Activated CD8-positive, alpha-beta memory T cell treated with anti-CD3 and anti-CD28 coated beads, Interleukin-2, amount 50 U/mL, for 4 hours (primary cell): ENCODE results near the gene KDM4C.

Experiments
- DNase-seq: peaks from one replicate; pipeline ENCODE4 v3.0.0-alpha.2; 2020

The KDM4C gene

GRCh38 chr9:6909181-6909580 lies 151.4 kb downstream of the KDM4C start:
- no peak for DNase-seq

- no peak for DNase-seq
Observed at GRCh38 chr9:6910032-6910431, 152.3 kb downstream of the KDM4C start.

- DNase-seq: no peak
Observed at GRCh38 chr9:6910497-6910896, 152.7 kb downstream of the KDM4C start.

GRCh38 chr9:6911901-6912638 lies 154.3 kb downstream of the KDM4C start:
- no peak for DNase-seq

GRCh38 chr9:6915635-6916034 lies 157.9 kb downstream of the KDM4C start:
- no peak for DNase-seq

GRCh38 chr9:6917162-6917561 lies 159.4 kb downstream of the KDM4C start:
- no peak for DNase-seq

GRCh38 chr9:6920041-6920440 lies 162.3 kb downstream of the KDM4C start:
- no peak for DNase-seq

- DNase-seq: no peak
Observed at GRCh38 chr9:6921315-6921714, 163.5 kb downstream of the KDM4C start.

- no peak for DNase-seq
Observed at GRCh38 chr9:6922124-6922676, 164.4 kb downstream of the KDM4C start.

- DNase-seq: no peak
Observed at GRCh38 chr9:6922680-6923079, 164.9 kb downstream of the KDM4C start.

- no peak for DNase-seq
Observed at GRCh38 chr9:6923086-6923485, 165.3 kb downstream of the KDM4C start.

GRCh38 chr9:6924149-6924548 lies 166.4 kb downstream of the KDM4C start:
- DNase-seq: no peak

- DNase-seq: no peak
Observed at GRCh38 chr9:6924988-6925563, 167.3 kb downstream of the KDM4C start.

- DNase-seq: no peak
Observed at GRCh38 chr9:6925836-6926235, 168.1 kb downstream of the KDM4C start.

GRCh38 chr9:6926436-6926835 lies 168.7 kb downstream of the KDM4C start:
- no peak for DNase-seq

- no peak for DNase-seq
Observed at GRCh38 chr9:6927838-6928237, 170.1 kb downstream of the KDM4C start.

- no peak for DNase-seq
Observed at GRCh38 chr9:6928863-6929262, 171.1 kb downstream of the KDM4C start.

GRCh38 chr9:6929441-6930215 lies 171.9 kb downstream of the KDM4C start:
- DNase-seq: no peak

- DNase-seq: no peak
Observed at GRCh38 chr9:6930827-6931226, 173.1 kb downstream of the KDM4C start.

GRCh38 chr9:6931913-6932312 lies 174.1 kb downstream of the KDM4C start:
- no peak for DNase-seq

GRCh38 chr9:6936103-6936502 lies 178.3 kb downstream of the KDM4C start:
- no peak for DNase-seq

- DNase-seq: no peak
Observed at GRCh38 chr9:6937209-6937608, 179.4 kb downstream of the KDM4C start.

- no peak for DNase-seq
Observed at GRCh38 chr9:6938447-6938846, 180.7 kb downstream of the KDM4C start.

GRCh38 chr9:6938873-6939272 lies 181.1 kb downstream of the KDM4C start:
- no peak for DNase-seq
